H1 (cell line): Measurements from ENCODE around the gene BTN2A1.

Experiments
- CTCF ChIP-seq, 3 experiments: IDR thresholded peaks; 1 replicate in 2 of 3; 2 replicates in 1 of 3; pipeline versions ENCODE4 v1.5.1 to v1.6.1; 2011; ENCODE audit warnings: low read length in 3 of 3, mild to moderate bottlenecking in 3 of 3, inconsistent platforms in 2 of 3, low read depth in 1 of 3, moderate library complexity in 1 of 3; ENCODE audit not compliant: insufficient read depth in 1 of 3; ENCODE audit errors: control extremely low read depth in 1 of 3
- SIN3A ChIP-seq, 2 experiments: IDR thresholded peaks in 1 of 2; conservative IDR thresholded peaks in 1 of 2; 2 replicates each; pipeline ENCODE4 v1.6.1; 2011 to 2012; ENCODE audit warnings: low read length in 2 of 2, improper control_type of control experiment in 1 of 2, low read depth in 1 of 2, mild to moderate bottlenecking in 1 of 2
- SP2 ChIP-seq: IDR thresholded peaks from 2 replicates; pipeline ENCODE4 v1.6.1; 2012; ENCODE audit warnings: mild to moderate bottlenecking, low read length, inconsistent platforms

GRCh38 chr6:26484161-26484560, 26.4 kb downstream of the BTN2A1 start:
- TF ChIP-seq SIN3A (conservative IDR thresholded peaks at IDR 0.05 in 1 of 2, IDR thresholded peaks at IDR 0.05 in 1 of 2; ENCODE audit: low read depth in 1 of 2, low read length in 2 of 2) (no peak), CTCF (IDR thresholded peaks at IDR 0.05; ENCODE audit: control extremely low read depth in 1 of 3, insufficient read depth in 1 of 3, low read depth in 1 of 3, low read length in 3 of 3) (no peak), SP2 (no peak)
